RKO (cell line): ENCODE results near the gene ROPN1B.
"Not testable (repeated sequence)": the region's sequence is repeated elsewhere in the genome, so short reads cannot be mapped to it uniquely, and the experiment has no call there.

ENCODE experiments used
- DNase-seq: peaks from one replicate; pipeline ENCODE4 v3.0.0-alpha.2; 2016; ENCODE audit warnings: low spot score

The ROPN1B gene

GRCh38 chr3:125958511-125959316 is 10.3 kb upstream of the ROPN1B start:
- no peak for DNase-seq

DNA sequence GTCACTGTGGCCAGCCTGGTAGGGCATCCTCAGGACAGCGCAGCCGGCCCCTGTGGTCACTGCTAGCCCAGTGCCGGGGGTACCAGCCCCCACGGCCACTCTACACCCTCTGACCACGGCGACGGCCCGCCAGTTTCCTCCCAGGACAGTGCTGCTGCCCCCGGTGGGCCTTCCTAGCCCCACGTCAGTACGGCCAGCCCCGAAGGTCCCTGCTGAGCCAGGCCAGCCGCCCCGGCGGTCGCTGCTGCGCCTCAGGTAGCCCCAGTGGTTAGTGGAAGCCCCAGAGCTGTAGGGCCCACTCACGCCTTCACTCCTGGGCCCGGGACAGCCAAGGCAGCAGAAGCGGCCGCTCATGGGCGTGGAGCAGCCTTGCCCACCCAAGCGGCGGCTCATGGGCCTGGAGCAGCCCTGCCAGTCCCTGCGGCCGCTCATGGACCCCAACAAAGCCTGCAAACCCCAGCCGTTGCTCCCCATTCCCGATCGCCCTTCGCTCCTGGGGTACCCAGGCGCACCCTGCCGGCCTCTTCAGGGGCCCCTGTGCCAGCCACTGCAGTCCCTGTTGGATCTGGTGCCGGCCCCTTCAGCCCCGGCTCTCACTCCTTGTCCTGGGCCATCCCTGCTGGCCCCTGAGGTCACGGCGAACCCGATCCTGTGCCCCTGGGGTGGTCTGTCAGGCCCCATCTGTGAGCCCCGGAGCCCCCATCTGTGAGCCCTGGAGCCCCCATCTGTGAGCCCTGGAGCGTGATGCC is 9.5 kb upstream of the ROPN1B start:
- no peak for DNase-seq

- no peak for DNase-seq
Observed at GRCh38 chr3:125960066-125960424, 8.9 kb upstream of the ROPN1B start.

GRCh38 chr3:125960456-125961288 is 8.3 kb upstream of the ROPN1B start:
- no peak for DNase-seq

- DNase-seq = no peak
Observed at GRCh38 chr3:125961289-125961589, 7.7 kb upstream of the ROPN1B start.

DNA sequence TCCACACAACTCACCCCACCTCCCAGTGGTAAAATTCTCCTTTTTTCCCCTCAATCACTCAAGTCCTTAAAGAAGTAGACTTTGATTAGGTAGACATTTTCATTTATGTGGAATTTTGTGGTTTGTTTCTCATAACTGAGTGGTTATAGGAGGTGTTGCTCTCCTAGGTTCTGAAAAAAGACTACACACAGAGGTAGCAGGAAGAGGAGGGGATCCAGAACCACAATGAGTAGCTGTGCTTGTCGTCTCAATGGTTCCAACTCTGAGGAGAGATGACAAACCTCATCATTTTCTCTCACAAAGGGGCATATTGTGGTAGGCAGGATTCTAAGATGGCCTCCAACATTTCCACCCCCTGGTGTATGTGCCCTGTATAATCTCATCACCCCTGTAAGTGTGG is 5.1 kb upstream of the ROPN1B start:
- not testable (repeated sequence) for DNase-seq

- no peak for DNase-seq
Observed at GRCh38 chr3:125965505-125965904, 3.5 kb upstream of the ROPN1B start.

GRCh38 chr3:125967156-125967555 is 1.8 kb upstream of the ROPN1B start:
- DNase-seq = no peak

DNA sequence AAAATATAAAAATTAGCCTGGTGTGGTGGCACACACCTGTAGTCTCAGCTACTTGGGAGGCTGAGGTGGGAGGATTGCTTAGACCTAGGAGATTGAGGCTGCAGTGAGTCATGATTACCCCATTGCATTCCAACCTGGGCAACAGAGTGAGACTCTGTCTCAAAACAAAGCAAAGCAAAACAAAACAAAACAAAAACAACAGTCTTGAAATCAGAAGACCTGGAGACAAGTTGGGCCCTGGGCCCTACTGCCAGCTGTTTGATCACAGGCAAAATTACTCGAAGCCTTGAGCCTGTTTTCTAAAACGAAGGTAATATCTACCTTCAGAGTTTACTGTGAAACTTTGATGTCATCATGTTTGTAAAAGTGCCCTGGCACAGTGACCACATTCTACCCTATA is 857 bp upstream of the ROPN1B start:
- not testable (repeated sequence) for DNase-seq

DNA sequence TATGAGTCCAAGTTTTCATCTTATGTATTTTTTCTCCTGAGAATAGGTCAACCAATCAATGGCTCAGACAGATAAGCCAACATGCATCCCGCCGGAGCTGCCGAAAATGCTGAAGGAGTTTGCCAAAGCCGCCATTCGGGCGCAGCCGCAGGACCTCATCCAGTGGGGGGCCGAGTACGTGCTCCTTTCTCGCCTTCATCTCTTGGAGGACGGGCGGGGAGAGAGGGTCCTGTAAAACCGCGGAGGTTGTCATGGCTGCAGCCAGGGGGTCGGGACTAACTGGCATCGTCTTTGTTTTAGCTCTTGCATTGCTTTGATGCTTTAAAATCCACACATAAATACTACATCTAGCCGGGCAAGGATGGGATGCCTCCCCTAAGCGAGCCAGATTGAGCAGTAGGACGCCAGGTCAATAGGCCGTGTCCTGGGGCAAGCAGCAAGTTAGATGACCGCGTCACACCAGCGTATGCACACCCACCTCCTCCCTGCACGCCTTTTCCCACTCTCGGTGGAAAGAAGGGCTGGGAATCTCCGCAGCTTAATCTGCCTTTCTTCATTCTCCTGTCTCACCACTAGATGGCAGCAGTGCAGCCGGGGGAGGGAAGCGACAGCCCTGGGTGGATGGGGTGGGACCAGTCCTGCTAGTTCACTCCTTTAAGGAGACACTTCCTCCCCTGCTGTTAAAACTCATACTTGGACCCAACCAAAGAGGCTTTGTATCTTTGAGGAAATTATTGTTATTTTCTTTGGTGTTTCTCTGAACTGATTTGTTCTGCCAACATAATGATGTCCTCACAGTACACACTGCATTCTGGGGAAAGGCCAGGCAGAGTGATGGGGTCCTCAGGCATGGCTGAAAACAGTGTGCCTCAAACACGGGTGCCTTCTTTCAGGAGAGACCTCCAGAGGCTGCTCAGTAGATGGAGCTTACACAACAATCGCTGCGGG is 3.3 kb downstream of the ROPN1B start:
- peak; percentile 32 for DNase-seq

GRCh38 chr3:125975245-125976002 is 6.4 kb downstream of the ROPN1B start:
- not testable (repeated sequence) for DNase-seq

- not testable (repeated sequence) for DNase-seq
Observed at GRCh38 chr3:125976003-125976390, 7.0 kb downstream of the ROPN1B start.

- DNase-seq = not testable (repeated sequence)
Observed at GRCh38 chr3:125977104-125977503, 8.1 kb downstream of the ROPN1B start.

- not testable (repeated sequence) for DNase-seq
Observed at GRCh38 chr3:125984951-125985350, 16.0 kb downstream of the ROPN1B start.

DNA sequence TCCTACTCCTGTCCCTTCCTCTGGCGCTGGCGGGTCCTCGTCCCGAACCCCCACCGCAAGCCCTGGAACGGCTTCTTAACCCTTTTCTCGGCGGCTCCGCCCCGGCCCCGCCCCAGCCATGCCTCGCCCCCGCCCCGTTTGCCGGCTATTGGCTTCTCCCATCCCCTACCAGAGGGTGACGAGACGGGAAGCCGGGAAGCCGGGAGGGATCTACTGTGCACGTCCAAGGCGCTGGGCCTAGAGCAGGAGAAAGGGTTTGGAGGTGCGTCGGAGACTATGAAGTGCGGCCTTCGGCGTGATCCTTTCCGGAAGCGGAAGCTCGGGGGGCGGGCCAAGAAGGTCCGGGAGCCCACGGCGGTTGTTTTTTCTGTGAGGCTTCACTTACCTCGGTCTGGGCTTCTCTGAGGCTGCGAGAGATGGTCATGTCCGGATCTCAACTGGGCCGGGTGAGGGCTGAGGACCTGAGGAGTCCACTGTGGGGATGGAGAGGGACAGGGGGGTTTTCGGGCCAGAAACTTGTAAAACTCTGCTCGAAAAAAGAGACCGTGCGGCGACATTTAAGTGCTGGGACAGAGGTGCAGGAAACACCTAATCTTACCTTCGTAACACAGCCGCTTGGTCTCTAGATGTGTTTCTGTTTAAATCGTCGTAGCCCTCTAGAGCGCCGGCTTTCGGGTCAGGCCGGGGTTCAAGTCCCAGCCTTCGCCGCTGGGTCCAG is 21.4 kb downstream of the ROPN1B start:
- no peak for DNase-seq

DNA sequence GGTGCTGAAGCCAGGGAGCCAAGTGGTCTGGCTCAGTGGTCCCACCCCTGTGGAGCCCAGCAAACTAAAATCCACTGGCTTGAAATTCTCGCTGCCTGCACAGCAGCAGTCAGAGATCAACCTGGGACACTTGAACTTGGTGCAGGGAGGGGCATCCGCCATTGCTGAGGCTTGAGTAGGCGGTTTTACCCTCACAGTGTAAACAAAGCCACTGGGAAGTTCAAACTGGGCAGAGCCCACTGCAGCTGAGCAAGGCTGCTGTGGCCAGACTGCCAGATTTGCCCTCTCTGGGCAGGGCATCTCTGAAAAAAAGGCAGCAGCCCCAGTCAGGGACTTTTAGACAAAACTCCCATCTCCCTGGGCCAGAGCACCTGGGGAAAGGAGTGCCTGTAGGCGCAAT is 27.8 kb downstream of the ROPN1B start:
- not testable (repeated sequence) for DNase-seq

GRCh38 chr3:126002189-126002588 is 33.2 kb downstream of the ROPN1B start:
- no peak for DNase-seq

- no peak for DNase-seq
Observed at GRCh38 chr3:126003447-126004190, 34.6 kb downstream of the ROPN1B start.

GRCh38 chr3:126004217-126004616 is 35.2 kb downstream of the ROPN1B start:
- no peak for DNase-seq
